DND-41 (cell line): ENCODE measurements around the gene MINK1.

Experiments
- ATAC-seq: fragments of 200-7000 bp; cut with Tn5 transposase; 3 replicates; pipeline ENCODE4 v1.9.1; 2021; ENCODE audit warnings: low read depth; ENCODE audit not compliant: insufficient read depth
- DNase-seq: peaks from one replicate; pipeline ENCODE4 v3.0.0-alpha.2; 2020
- H2AFZ ChIP-seq: 2 replicates; pipeline ENCODE4 v1.6.0; 2012; ENCODE audit warnings: low read depth, low read length
- H3K27ac ChIP-seq: 2 replicates; pipeline ENCODE4 v1.5.1; 2012; ENCODE audit warnings: low read length, inconsistent platforms
- H3K27me3 ChIP-seq: fragments of 200-600 bp; sonication (generic); 2 replicates; pipeline ENCODE4 v1.6.0; 2012; ENCODE audit warnings: low read length, mild to moderate bottlenecking, inconsistent platforms; ENCODE audit not compliant: insufficient read depth, poor library complexity
- H3K36me3 ChIP-seq: 2 replicates; pipeline ENCODE4 v1.5.1; 2012; ENCODE audit warnings: low read length, inconsistent platforms; ENCODE audit not compliant: insufficient read depth
- H3K4me1 ChIP-seq: 2 replicates; pipeline ENCODE4 v1.5.1; 2012; ENCODE audit warnings: mild to moderate bottlenecking, low read length; ENCODE audit not compliant: insufficient read depth
- H3K4me2 ChIP-seq: 2 replicates; pipeline ENCODE4 v1.6.0; 2012; ENCODE audit warnings: mild to moderate bottlenecking, moderate library complexity, low read length, inconsistent platforms; ENCODE audit not compliant: insufficient read depth
- H3K4me3 ChIP-seq, 2 experiments: fragments of 200-600 bp in 1 of 2; shearing (Covaris generic) in 1 of 2; 2 replicates each; pipeline ENCODE4 v1.5.1; 2012 to 2016; ENCODE audit warnings: inconsistent platforms in 2 of 2, low read length in 2 of 2, mild to moderate bottlenecking in 2 of 2, low read depth in 1 of 2, moderate library complexity in 1 of 2
- H3K79me2 ChIP-seq: 2 replicates; pipeline ENCODE4 v1.6.0; 2012; ENCODE audit warnings: low read length, inconsistent platforms; ENCODE audit not compliant: insufficient read depth
- H3K9ac ChIP-seq: 2 replicates; pipeline ENCODE4 v1.6.0; 2012; ENCODE audit warnings: low read depth, mild to moderate bottlenecking, inconsistent platforms, low read length, moderate library complexity
- H3K9me3 ChIP-seq: 2 replicates; pipeline ENCODE4 v1.5.1; 2012; ENCODE audit warnings: low read length, moderate library complexity, mild to moderate bottlenecking, inconsistent platforms; ENCODE audit not compliant: insufficient read depth, severe bottlenecking
- H4K20me1 ChIP-seq: 2 replicates; pipeline ENCODE4 v1.6.0; 2012; ENCODE audit warnings: low read length; ENCODE audit not compliant: insufficient read depth
- EZH2 ChIP-seq: IDR thresholded peaks from 3 replicates; pipeline ENCODE4 v1.6.1; 2012; ENCODE audit warnings: borderline replicate concordance, low read depth, mild to moderate bottlenecking, moderate library complexity, low read length, inconsistent platforms; ENCODE audit not compliant: severe bottlenecking
- TF ChIP-seq, protein P1 (sequence below): IDR thresholded peaks from 2 replicates; pipeline ENCODE4 v1.5.1; 2012; ENCODE audit warnings: borderline replicate concordance, low read length, moderate library complexity, mild to moderate bottlenecking; ENCODE audit not compliant: poor library complexity, severe bottlenecking; ENCODE audit errors: extremely low read depth

MINK1 gene

DNA sequence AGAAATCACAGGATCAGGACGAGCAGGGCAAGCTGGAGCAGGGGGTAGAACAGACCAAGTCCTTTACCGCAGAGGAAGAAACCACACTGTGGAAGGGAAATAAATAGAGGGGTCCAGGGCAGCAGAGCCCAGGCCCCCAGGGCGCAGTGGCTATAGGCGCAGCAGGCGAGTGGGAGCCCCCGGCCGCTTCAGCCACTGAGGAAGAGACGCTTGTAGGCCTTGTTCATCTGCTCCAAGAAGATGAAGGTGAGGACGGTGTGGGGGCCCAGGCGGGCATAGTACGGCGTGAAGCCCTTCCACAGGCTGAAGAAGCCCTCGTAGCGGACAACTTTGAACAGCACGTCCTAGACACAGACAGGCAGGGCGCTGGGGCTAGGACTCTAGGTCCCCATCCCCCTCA lies 104.4 kb downstream of the MINK1 start:
- Histone ChIP-seq H3K27me3 (no peaks in the 10 kb centered on the region), H3K36me3 (peaks cover 40% of the 10 kb centered on the region), H3K4me2 (no peak overlapping the region), H3K9me3 (no peaks in the 10 kb centered on the region), H3K79me2 (peaks cover 40% of the 10 kb centered on the region), H3K27ac (no peak overlapping the region), H3K4me1 (peaks cover 32% of the 10 kb centered on the region), H3K4me3 (no peak overlapping the region), H3K9ac (0 out of 2 replicates have a peak overlapping the region, but pooled peaks have one; percentile 82), H2AFZ (no peak overlapping the region), H4K20me1 (peaks cover 33% of the 10 kb centered on the region; the same call in 1 of the 2 replicates)
- TF ChIP-seq, protein P1, sequence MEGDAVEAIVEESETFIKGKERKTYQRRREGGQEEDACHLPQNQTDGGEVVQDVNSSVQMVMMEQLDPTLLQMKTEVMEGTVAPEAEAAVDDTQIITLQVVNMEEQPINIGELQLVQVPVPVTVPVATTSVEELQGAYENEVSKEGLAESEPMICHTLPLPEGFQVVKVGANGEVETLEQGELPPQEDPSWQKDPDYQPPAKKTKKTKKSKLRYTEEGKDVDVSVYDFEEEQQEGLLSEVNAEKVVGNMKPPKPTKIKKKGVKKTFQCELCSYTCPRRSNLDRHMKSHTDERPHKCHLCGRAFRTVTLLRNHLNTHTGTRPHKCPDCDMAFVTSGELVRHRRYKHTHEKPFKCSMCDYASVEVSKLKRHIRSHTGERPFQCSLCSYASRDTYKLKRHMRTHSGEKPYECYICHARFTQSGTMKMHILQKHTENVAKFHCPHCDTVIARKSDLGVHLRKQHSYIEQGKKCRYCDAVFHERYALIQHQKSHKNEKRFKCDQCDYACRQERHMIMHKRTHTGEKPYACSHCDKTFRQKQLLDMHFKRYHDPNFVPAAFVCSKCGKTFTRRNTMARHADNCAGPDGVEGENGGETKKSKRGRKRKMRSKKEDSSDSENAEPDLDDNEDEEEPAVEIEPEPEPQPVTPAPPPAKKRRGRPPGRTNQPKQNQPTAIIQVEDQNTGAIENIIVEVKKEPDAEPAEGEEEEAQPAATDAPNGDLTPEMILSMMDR = no peak
- no peak for TF ChIP-seq EZH2
- ATAC-seq = no peak
- DNase-seq = no peak

DNA sequence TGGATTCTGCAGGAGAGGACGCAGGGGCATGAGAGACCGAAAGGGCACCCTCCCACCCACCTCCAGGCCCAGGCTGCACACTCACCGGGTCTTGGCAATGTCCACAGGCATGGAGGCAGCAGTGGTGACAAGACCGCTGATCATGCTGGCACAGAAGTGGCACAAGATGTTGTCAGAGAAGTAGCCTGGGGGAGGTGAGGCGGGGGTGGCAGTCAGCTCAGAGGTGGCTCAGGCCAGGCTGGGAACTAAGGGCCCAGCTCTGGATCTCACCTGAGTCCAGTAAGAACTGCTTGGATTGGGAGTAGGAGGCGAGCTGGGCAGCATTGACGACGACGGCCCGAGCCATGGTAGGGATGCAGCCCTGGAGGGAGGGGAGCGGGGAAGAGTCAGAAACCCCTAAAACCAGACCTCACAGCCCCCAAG lies 104.9 kb downstream of the MINK1 start:
- Histone ChIP-seq H3K36me3 (peaks cover 45% of the 10 kb centered on the region), H3K4me1 (peaks cover 38% of the 10 kb centered on the region), H3K4me3 (peak overlapping the region in 1 of 2 experiments; percentile 77; a peak in 1 of 4 replicates), H3K79me2 (peaks cover 45% of the 10 kb centered on the region), H3K27me3 (no peaks in the 10 kb centered on the region), H4K20me1 (peaks cover 38% of the 10 kb centered on the region; the same call in 1 of the 2 replicates), H3K9ac (peak overlapping the region; percentile 82), H3K9me3 (no peaks in the 10 kb centered on the region), H3K4me2 (peak overlapping the region; percentile 83), H3K27ac (no peak overlapping the region; the same call in 1 of the 2 replicates), H2AFZ (no peak overlapping the region)
- ATAC-seq = no peak
- TF ChIP-seq EZH2 = no peak
- TF ChIP-seq, protein P1 = no peak
- no peak for DNase-seq

DNA sequence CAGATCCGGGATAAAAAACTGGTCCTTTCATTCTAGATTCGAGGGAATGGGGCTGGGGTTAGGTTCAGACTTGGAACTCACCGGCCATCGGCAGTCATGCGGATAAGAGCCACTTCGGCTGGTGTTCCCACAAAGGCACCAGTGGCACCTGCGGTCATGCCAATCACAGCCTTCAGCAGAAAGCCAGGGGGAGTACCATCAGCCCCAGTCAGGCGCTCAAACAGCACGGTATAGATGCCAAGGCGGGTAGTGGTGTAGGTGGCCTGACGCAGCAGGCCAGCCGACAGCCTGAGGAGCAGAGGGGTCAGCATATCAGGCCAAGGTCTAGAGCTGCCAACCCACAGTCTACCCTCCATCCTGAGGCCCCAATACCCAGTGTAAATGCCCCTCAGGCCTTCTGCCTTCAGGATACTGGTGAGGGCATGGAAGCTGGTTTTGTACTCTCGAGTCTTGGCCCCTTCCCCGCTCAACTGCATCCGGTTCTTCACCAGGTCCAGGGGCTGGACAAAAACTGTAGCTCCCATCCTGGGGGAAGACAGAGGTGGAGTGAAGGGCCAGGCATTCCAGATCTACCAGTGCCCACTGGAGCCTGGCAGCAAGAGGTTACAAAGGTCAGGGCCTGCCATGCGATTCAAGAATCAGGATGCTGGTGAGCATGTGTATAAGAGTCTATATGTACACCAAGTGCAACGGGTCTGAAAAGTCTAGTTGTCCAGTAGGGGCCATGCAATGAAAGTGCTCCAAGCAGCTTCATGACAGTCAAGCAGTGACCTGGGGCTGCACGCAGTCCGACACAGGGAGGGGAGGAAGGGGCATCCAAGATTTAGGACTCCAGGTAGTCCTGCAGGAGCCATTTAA lies 105.8 kb downstream of the MINK1 start:
- DNase-seq (no peak), ATAC-seq (no peak)
- TF ChIP-seq EZH2 = no peak
- TF ChIP-seq, protein P1 = no peak
- Histone ChIP-seq H3K27ac (peak overlapping the region; percentile 94), H2AFZ (peak overlapping the region; percentile 84), H3K9me3 (no peaks in the 10 kb centered on the region), H3K36me3 (peaks cover 53% of the 10 kb centered on the region), H3K4me1 (peaks cover 46% of the 10 kb centered on the region), H3K4me3 (peak overlapping the region; percentile 47 to 77), H3K9ac (peak overlapping the region; percentile 82), H3K27me3 (no peaks in the 10 kb centered on the region), H4K20me1 (peaks cover 42% of the 10 kb centered on the region; the same call in 1 of the 2 replicates), H3K4me2 (peak overlapping the region; percentile 83), H3K79me2 (peaks cover 53% of the 10 kb centered on the region)
